ENCODE measurements around the gene TMEM51. TPM values are rescaled to one million over a fixed set of nuclear protein-coding genes. Genes with fewer than 3 reads are reported as not detected.
A peak's percentile ranks its signal among the peaks of the same experiment; 100 is the strongest.

Gene TMEM51
- total and polyA plus RNA-seq, 8 donors = 18.2 to 42.1 (median 25.6) TPM

DNA sequence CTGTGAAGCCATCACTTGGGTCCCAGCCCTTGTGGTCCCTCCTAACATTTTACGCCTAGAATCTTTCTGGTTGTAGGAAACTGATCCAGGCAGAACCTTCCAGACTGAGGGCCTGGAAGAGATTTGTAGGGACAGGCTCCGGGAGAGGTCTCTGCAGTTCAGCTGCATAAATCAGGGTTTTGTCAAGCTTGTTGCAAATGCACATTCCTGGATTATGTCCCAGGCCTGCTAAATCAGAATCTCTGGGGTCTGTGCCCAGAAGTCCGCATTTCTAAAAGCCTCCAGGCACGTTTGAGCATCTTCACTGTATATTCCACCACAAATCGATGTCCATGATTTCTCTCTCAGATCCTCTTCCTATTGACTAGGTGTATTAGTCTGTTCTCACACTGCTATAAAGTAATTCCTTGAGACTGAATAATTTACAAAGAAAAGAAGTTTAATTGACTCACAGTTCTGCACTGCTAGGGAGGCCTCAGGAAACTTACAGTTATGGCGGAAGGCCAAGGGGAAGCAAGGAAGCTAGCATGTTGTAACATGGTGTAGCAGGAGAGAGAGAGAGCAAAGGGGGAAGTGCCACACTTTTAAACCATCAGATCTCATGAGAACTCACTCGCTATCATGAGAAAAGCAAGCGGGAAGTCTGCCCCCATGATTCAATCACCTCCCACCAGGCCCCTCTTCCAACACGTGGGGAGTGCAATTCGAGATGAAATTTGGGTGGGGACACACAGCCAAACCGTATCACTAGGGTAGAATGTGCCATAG, 92.2 kb downstream of the TMEM51 start:
- FAIRE-seq (no peak), ATAC-seq (peak in 2 of 4 donors; percentile 35 to 38), DNase-seq (peak in 1 of 6 donors; percentile 46)
- no peaks in the 10 kb centered on the region for H3K4me1 ChIP-seq
- no peaks in the 10 kb centered on the region for H3K9me3 ChIP-seq
- no peak overlapping the region for H3K4me3 ChIP-seq
- 73 to 78% methylated on average over 11 of the region's 11 CpGs for WGBS, 2 donors
- TF ChIP-seq, protein P1, sequence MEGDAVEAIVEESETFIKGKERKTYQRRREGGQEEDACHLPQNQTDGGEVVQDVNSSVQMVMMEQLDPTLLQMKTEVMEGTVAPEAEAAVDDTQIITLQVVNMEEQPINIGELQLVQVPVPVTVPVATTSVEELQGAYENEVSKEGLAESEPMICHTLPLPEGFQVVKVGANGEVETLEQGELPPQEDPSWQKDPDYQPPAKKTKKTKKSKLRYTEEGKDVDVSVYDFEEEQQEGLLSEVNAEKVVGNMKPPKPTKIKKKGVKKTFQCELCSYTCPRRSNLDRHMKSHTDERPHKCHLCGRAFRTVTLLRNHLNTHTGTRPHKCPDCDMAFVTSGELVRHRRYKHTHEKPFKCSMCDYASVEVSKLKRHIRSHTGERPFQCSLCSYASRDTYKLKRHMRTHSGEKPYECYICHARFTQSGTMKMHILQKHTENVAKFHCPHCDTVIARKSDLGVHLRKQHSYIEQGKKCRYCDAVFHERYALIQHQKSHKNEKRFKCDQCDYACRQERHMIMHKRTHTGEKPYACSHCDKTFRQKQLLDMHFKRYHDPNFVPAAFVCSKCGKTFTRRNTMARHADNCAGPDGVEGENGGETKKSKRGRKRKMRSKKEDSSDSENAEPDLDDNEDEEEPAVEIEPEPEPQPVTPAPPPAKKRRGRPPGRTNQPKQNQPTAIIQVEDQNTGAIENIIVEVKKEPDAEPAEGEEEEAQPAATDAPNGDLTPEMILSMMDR (IDR thresholded peaks at IDR 0.05) = no peak
- intact Hi-C loops (cut with DNase I) = no loop called here
- H3K27ac ChIP-seq = peak overlapping the region in 2 of 4 donors; percentile 15 to 41
- H3K36me3 ChIP-seq = no peaks in the 10 kb centered on the region
- no peaks in the 10 kb centered on the region for H3K27me3 ChIP-seq

DNA sequence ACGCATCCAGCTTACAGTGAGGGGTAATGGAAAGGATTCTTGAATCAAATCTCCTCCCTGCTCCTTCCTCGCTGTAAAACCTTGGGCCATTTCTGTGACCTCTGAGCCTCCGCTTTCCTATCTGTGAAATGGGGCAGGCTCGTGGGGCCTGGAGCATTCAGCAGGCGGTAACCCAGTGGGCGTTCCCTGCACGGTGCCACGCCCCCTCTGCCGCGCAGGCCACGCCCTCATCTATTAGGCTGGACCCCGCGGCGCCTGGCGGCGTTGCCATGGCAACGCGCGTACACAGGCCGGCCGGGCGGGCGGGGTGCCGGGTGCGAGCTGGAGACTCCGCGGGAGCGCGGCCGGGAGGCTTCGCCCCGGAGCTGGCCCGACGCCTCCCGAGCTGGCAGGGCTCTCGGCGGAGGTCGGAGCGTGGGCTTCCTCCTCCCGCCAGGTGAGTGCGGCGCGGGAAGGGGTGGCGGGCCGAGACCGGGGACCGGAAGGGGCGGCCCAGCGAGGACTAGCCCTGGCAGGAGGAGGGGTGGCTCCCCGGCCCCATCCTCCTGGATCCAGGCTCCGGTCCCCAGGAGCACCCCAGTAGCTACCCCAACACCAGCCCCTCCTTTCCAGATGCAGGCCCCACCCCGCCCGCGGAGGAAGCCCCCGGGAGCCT, 93.5 kb downstream of the TMEM51 start, which contains the start of gene FHAD1:
Gene FHAD1, plus strand, starts transcription at position 264 of the 655 bp plus-strand sequence. CDS start 4,562 bp downstream, outside the sequence.
- ATAC-seq (peak; percentile 87 to 96 (median 90)), DNase-seq (peak; percentile 58 to 91 (median 86)), FAIRE-seq (no peak)
- H3K4me3 ChIP-seq = peak within 1 kb of the TSS; percentile 26 to 59 (median 41)
- intact Hi-C loops (cut with DNase I) = no loop called here
- 5 to 7% methylated on average over 35 to 55 of the region's 55 CpGs for WGBS, 2 donors
- no peaks in the 10 kb centered on the region for H3K4me1 ChIP-seq
- no peaks in the 10 kb centered on the region for H3K9me3 ChIP-seq
- no peaks in the 10 kb centered on the region for H3K27me3 ChIP-seq
- H3K27ac ChIP-seq = peak within 1 kb of the TSS in 2 of 4 donors; percentile 23 to 41
- TF ChIP-seq, protein P1 (IDR thresholded peaks at IDR 0.05) = no peak
- H3K36me3 ChIP-seq = no peaks in the 10 kb centered on the region

DNA sequence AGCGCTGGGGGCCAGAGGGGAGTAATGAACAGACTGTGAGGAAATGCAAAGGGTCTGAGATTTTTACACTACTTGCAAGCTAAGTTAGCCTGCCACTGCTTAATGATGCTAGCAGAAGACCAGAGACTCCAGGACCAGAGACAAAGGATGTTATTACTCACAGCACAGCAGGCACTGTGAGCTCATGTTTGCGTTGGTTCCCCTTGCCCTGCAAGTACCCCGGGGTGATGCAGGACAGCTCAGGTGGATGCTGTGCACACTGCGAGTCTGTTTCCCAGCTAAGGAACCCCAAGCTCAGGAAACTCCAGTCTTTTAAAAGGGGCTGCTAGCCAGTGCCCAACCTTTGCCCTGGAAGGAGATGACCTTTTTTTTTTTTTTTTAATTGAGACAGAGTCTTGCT, 94.7 kb downstream of the TMEM51 start:
- H3K4me3 ChIP-seq = no peak overlapping the region
- no peaks in the 10 kb centered on the region for H3K27me3 ChIP-seq
- no peaks in the 10 kb centered on the region for H3K4me1 ChIP-seq
- ATAC-seq (no peak), DNase-seq (no peak), FAIRE-seq (no peak)
- TF ChIP-seq, protein P1 (IDR thresholded peaks at IDR 0.05) = no peak
- no peaks in the 10 kb centered on the region for H3K9me3 ChIP-seq
- WGBS, 2 donors = 86 to 92% methylated on average over 4 of the region's 4 CpGs
- H3K36me3 ChIP-seq = no peaks in the 10 kb centered on the region
- intact Hi-C loops (cut with DNase I) = no loop called here
- H3K27ac ChIP-seq = no peak overlapping the region

DNA sequence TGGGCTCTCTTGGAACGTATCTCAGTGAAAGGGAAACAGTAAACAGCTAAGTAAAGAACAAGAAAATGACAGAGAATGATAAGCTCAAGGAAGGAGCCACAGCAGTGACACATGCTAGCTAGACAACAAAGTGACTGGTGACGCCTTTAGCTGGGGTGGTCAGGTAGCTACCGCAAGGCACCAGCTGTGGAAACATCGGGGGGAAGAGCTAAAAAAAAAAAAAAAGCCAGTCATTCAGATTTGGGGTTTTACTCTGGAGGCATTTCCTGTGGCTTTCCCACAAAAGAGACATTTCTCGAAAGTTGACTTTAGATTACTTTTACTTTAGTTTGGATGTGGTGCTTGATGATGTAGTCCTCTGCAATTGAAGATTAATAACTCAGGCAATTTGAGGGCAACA, 95.5 kb downstream of the TMEM51 start:
- ATAC-seq = no peak
- H3K36me3 ChIP-seq = no peaks in the 10 kb centered on the region
- intact Hi-C loops (cut with DNase I) = no loop called here

More for the DNA sequence above, 95.5 kb downstream of the TMEM51 start:
- no peak for DNase-seq
- 65 to 74% methylated on average over 5 of the region's 5 CpGs for WGBS, 2 donors
- Histone ChIP-seq H3K9me3 (no peaks in the 10 kb centered on the region), H3K4me1 (no peaks in the 10 kb centered on the region), H3K27ac (no peak overlapping the region), H3K4me3 (no peak overlapping the region), H3K27me3 (no peaks in the 10 kb centered on the region)
- TF ChIP-seq, protein P1 (IDR thresholded peaks at IDR 0.05) = no peak
- FAIRE-seq = no peak
